ENCODE results near the gene TRIM41.

The TRIM41 gene

DNA sequence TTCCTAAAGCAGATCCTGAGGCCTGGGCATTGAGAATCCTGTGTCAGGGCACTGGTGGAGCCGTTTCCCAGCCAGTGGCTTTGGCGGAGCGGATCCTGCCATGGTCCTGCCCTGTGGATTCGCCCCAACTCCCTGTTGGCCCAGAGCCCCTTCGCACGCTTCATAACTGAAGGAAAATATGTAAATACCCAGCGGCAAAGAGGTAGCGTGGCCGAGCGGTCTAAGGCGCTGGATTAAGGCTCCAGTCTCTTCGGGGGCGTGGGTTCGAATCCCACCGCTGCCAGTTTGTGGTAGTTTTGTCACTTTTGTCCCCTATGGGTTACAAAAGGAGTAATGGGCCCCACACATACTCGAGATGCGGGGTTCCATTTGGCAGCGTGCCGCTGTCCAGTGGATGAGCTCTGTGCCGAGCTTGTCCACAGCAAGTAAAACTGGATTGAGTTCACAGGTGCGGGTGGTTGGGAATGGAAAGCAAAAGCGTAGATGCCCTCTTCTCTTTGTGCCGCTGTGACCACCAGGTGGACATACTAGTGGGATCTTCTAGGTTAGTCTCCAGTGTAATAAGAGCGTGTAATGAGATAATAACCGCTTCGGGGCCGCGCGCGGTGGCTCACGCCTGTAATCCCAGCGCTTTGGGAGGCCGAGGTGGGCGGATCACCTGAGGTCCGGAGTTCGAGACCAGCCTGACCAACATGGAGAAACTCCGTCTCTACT, 35.4 kb upstream of the TRIM41 start:
- H4K20me1 ChIP-seq (ENCODE audit: low read depth, low read length), result no peaks in the 10 kb centered on the region
- H3K9ac ChIP-seq (ENCODE audit: low read length), result no peak overlapping the region
- H3K9me3 ChIP-seq (ENCODE audit: insufficient read depth, low read length), result no peaks in the 10 kb centered on the region
- H3K36me3 ChIP-seq (ENCODE audit: low read length), result no peaks in the 10 kb centered on the region
- H3K27ac ChIP-seq (ENCODE audit: low read depth, low read length), result no peak overlapping the region
- no peaks in the 10 kb centered on the region for H3K79me2 ChIP-seq (ENCODE audit: insufficient read depth, low read length)
- H3K27me3 ChIP-seq (ENCODE audit: low read length), result no peaks in the 10 kb centered on the region
- H2AFZ ChIP-seq (ENCODE audit: low read depth, low read length, severe bottlenecking), result no peak overlapping the region
- TF ChIP-seq, protein P1, sequence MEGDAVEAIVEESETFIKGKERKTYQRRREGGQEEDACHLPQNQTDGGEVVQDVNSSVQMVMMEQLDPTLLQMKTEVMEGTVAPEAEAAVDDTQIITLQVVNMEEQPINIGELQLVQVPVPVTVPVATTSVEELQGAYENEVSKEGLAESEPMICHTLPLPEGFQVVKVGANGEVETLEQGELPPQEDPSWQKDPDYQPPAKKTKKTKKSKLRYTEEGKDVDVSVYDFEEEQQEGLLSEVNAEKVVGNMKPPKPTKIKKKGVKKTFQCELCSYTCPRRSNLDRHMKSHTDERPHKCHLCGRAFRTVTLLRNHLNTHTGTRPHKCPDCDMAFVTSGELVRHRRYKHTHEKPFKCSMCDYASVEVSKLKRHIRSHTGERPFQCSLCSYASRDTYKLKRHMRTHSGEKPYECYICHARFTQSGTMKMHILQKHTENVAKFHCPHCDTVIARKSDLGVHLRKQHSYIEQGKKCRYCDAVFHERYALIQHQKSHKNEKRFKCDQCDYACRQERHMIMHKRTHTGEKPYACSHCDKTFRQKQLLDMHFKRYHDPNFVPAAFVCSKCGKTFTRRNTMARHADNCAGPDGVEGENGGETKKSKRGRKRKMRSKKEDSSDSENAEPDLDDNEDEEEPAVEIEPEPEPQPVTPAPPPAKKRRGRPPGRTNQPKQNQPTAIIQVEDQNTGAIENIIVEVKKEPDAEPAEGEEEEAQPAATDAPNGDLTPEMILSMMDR (IDR thresholded peaks at IDR 0.05; ENCODE audit: insufficient read depth, low read length, poor library complexity, severe bottlenecking), result no peak
- TF ChIP-seq EZH2phosphoT487 (conservative IDR thresholded peaks at IDR 0.05; ENCODE audit: low read length), result no peak
- H3F3A ChIP-seq (ENCODE audit: insufficient read depth), result peaks cover 47% of the 10 kb centered on the region
- no peaks in the 10 kb centered on the region for H3K9me2 ChIP-seq (replicated peaks; ENCODE audit: insufficient read depth, low read length)
- H3K4me2 ChIP-seq (ENCODE audit: low read depth, low read length, poor library complexity, severe bottlenecking), result no peak overlapping the region
- no peak overlapping the region for H3K4me3 ChIP-seq (ENCODE audit: insufficient read depth, low read length, poor library complexity, severe bottlenecking)

DNA sequence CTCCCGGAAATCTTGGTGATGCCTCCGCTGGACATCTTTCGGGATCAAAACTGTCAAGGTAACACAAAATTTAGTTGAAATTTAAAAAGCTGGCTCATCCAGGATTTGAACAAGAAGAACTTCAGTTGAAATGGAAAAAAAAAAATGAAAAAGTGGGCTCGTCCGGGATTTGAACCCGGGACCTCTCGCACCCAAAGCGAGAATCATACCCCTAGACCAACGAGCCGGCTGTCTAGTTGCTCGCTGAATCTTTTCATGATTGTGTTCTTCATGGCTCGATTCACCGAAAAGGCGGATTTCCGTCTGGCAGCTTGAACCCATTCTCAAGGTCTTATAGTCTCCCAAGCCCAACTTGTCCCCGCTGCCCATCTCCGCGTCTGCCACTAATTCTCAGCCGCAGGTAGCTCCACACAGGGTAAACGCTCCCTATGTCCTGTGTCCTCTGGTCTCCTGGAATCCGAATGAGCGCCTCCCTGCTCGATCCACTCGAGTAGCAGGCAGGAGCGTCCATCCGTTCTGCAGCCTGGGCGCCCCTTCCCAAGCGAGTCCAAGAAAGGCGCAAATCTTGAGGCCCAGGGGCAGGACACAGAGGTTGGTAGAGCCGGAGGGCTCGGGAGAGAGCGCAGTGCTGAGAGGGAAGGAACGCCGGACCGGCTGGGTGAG, 34.2 kb upstream of the TRIM41 start:
- H3K9me3 ChIP-seq (ENCODE audit: insufficient read depth, low read length), result no peaks in the 10 kb centered on the region
- H3K9me2 ChIP-seq (replicated peaks; ENCODE audit: insufficient read depth, low read length), result no peaks in the 10 kb centered on the region
- H3K36me3 ChIP-seq (ENCODE audit: low read length), result no peaks in the 10 kb centered on the region
- TF ChIP-seq, protein P1 (IDR thresholded peaks at IDR 0.05; ENCODE audit: insufficient read depth, low read length, poor library complexity, severe bottlenecking), result no peak
- no peak for TF ChIP-seq EZH2phosphoT487 (conservative IDR thresholded peaks at IDR 0.05; ENCODE audit: low read length)
- peak overlapping the region; percentile 78 for H3K9ac ChIP-seq (ENCODE audit: low read length)
- no peaks in the 10 kb centered on the region for H3K79me2 ChIP-seq (ENCODE audit: insufficient read depth, low read length)
- H4K20me1 ChIP-seq (ENCODE audit: low read depth, low read length), result no peaks in the 10 kb centered on the region
- H2AFZ ChIP-seq (ENCODE audit: low read depth, low read length, severe bottlenecking), result peak overlapping the region; percentile 97
- no peaks in the 10 kb centered on the region for H3K27me3 ChIP-seq (ENCODE audit: low read length)
- peak overlapping the region; percentile 75 for H3K27ac ChIP-seq (ENCODE audit: low read depth, low read length)
- H3K4me3 ChIP-seq (ENCODE audit: insufficient read depth, low read length, poor library complexity, severe bottlenecking), result peak overlapping the region; percentile 73
- H3F3A ChIP-seq (ENCODE audit: insufficient read depth), result peaks cover 48% of the 10 kb centered on the region
- H3K4me2 ChIP-seq (ENCODE audit: low read depth, low read length, poor library complexity, severe bottlenecking), result peak overlapping the region; percentile 89

DNA sequence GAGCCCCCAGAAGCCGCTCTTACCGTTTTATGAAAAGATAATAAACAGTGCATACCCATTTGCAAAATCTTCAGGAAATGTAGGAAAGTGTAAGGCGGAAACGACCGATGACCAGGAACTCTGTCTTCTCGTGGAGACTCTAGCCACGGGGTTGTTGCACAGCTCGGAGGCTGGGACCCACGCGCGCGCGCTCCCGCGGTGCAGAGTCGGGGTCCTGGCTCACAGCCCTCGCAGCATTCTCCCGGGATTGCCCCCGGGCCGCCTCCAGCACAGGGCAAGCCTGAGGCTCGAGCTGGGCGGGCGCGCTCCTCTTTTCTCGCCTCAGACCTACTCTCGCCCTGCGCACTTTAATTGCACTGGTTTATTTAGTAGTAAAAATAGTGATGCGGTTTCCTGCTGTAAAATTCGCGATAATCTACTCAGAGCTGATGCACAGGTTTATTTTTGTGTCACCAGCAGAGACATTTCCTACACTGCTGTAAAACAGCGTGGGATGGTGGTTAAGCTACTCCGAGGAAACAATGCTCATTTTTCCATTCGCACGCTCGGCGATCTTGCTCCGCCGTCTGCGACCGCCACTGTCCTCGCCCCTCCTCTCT, 33.6 kb upstream of the TRIM41 start:
- peak overlapping the region; percentile 89 for H3K4me2 ChIP-seq (ENCODE audit: low read depth, low read length, poor library complexity, severe bottlenecking)
- no peaks in the 10 kb centered on the region for H3K27me3 ChIP-seq (ENCODE audit: low read length)
- no peaks in the 10 kb centered on the region for H3K9me3 ChIP-seq (ENCODE audit: insufficient read depth, low read length)
- peak overlapping the region; percentile 75 for H3K27ac ChIP-seq (ENCODE audit: low read depth, low read length)
- no peaks in the 10 kb centered on the region for H4K20me1 ChIP-seq (ENCODE audit: low read depth, low read length)
- no peak for TF ChIP-seq EZH2phosphoT487 (conservative IDR thresholded peaks at IDR 0.05; ENCODE audit: low read length)
- TF ChIP-seq, protein P1 (IDR thresholded peaks at IDR 0.05; ENCODE audit: insufficient read depth, low read length, poor library complexity, severe bottlenecking), result no peak
- peak overlapping the region; percentile 97 for H2AFZ ChIP-seq (ENCODE audit: low read depth, low read length, severe bottlenecking)
- H3K36me3 ChIP-seq (ENCODE audit: low read length), result no peaks in the 10 kb centered on the region
- H3K9ac ChIP-seq (ENCODE audit: low read length), result peak overlapping the region; percentile 78
- H3K9me2 ChIP-seq (replicated peaks; ENCODE audit: insufficient read depth, low read length), result no peaks in the 10 kb centered on the region
- H3F3A ChIP-seq (ENCODE audit: insufficient read depth), result peaks cover 44% of the 10 kb centered on the region
- H3K4me3 ChIP-seq (ENCODE audit: insufficient read depth, low read length, poor library complexity, severe bottlenecking), result peak overlapping the region; percentile 73
- no peaks in the 10 kb centered on the region for H3K79me2 ChIP-seq (ENCODE audit: insufficient read depth, low read length)

Data from SU-DHL-6 (cell line).